Panc1 (cell line): Measurements from ENCODE around the gene TMCO1. TPM values are rescaled to one million over a fixed set of nuclear protein-coding genes. Genes with fewer than 3 reads are reported as not detected.

Experiments
- ATAC-seq: fragments of 200-7000 bp; cut with Tn5 transposase; 2 replicates; pipeline ENCODE4 v1.9.1; 2020; ENCODE audit warnings: mild to moderate bottlenecking, moderate library complexity
- BruUV-seq: library from RNA; stranded (reverse); fragments of 400-500 nt; replicated peaks from 2 replicates; lab custom pipeline; 2021; lab: Mats Ljungman, UMichigan
- CTCF ChIA-PET: fragments of 300-600 bp; sonication (Branson Sonifier 250); formaldehyde crosslinking; loops from one replicate; lab custom pipeline; 2022; ENCODE audit warnings: antibody characterized with exemption; lab: Charles Lee
- POLR2A ChIA-PET: fragments of 300-600 bp; sonication (Branson Sonifier 250); formaldehyde crosslinking; loops from one replicate; lab custom pipeline; 2022; ENCODE audit warnings: antibody characterized with exemption; lab: Charles Lee
- DNase-seq: peaks from one replicate; pipeline ENCODE4 v3.0.0-alpha.2; 2010; ENCODE audit warnings: low read depth, low spot score
- H3K27ac ChIP-seq: 2 replicates; pipeline ENCODE4 v1.5.1; 2011; ENCODE audit warnings: mild to moderate bottlenecking, low read length, inconsistent platforms
- H3K27me3 ChIP-seq: fragments of 200-500 bp; sonication (Bioruptor generic); 2 replicates; pipeline ENCODE4 v1.6.0; 2014; ENCODE audit warnings: low read length, inconsistent platforms; ENCODE audit not compliant: control insufficient read depth, insufficient read depth
- H3K36me3 ChIP-seq: fragments of 200-500 bp; sonication (Bioruptor generic); 2 replicates; pipeline ENCODE4 v1.5.1; 2014; ENCODE audit warnings: inconsistent platforms, mild to moderate bottlenecking, low read length, moderate library complexity; ENCODE audit not compliant: control insufficient read depth, insufficient read depth
- H3K4me1 ChIP-seq: 2 replicates; pipeline ENCODE4 v1.5.1; 2011; ENCODE audit warnings: inconsistent platforms, mild to moderate bottlenecking, low read length, moderate library complexity; ENCODE audit not compliant: control insufficient read depth, insufficient read depth
- H3K4me3 ChIP-seq, 2 experiments: 2 replicates each; pipeline ENCODE4 v1.5.1; 2011 to 2012; ENCODE audit warnings: low read depth in 2 of 2, low read length in 2 of 2, mild to moderate bottlenecking in 2 of 2, inconsistent platforms in 1 of 2, moderate library complexity in 1 of 2
- H3K9me3 ChIP-seq: fragments of 200-500 bp; sonication (Bioruptor generic); 2 replicates; pipeline ENCODE4 v1.5.1; 2014; ENCODE audit warnings: low read depth, mild to moderate bottlenecking, inconsistent platforms, low read length, moderate library complexity; ENCODE audit not compliant: control insufficient read depth, insufficient read depth
- POLR2AphosphoS5 ChIP-seq: IDR thresholded peaks from 2 replicates; pipeline ENCODE4 v1.6.1; 2012; ENCODE audit warnings: mild to moderate bottlenecking, low read depth, low read length, moderate library complexity
- SIN3A ChIP-seq: IDR thresholded peaks from 2 replicates; pipeline ENCODE4 v1.6.1; 2012; ENCODE audit warnings: low read depth, mild to moderate bottlenecking, low read length, moderate library complexity, borderline replicate concordance; ENCODE audit not compliant: insufficient read depth
- TCF7L2 ChIP-seq: IDR thresholded peaks from 2 replicates; pipeline ENCODE4 v1.6.1; 2011; ENCODE audit warnings: mild to moderate bottlenecking, low read depth, low read length, inconsistent platforms
- in situ Hi-C: cut with HindIII; loops from 2 replicates; pipeline ENCODE4 v1.10.0; 2016; ENCODE audit warnings: low sequenced_read_pairs, low pct_unique_long_range_greater_than_20kb
- intact Hi-C: fragments of 100-400 bp; cut with micrococcal nuclease; formaldehyde crosslinking; loops from one replicate; pipeline ENCODE4 v1.10.0; 2022; ENCODE audit not compliant: unreplicated experiment
- total RNA-seq: library from RNA; stranded (reverse); gene quantifications from one replicate; pipeline ENCODE4 v1.2.1, GENCODE V29; 2021; ENCODE audit not compliant: unreplicated experiment
- TF ChIP-seq, protein P1 (sequence below): fragments of 450-650 bp; IDR thresholded peaks from 2 replicates; pipeline ENCODE4 v1.5.1; 2017; ENCODE audit warnings: mild to moderate bottlenecking
- TF ChIP-seq, protein P2 (sequence below), 2 experiments: IDR thresholded peaks; 2 replicates each; pipeline ENCODE4 v1.6.1; 2011 to 2012; ENCODE audit warnings: low read depth in 2 of 2, control low read depth in 1 of 2, low read length in 1 of 2, mild to moderate bottlenecking in 1 of 2, moderate library complexity in 1 of 2; ENCODE audit not compliant: insufficient read depth in 1 of 2

The TMCO1 gene
- total RNA-seq, 1 experiment from 2014 or later: 103 TPM

DNA sequence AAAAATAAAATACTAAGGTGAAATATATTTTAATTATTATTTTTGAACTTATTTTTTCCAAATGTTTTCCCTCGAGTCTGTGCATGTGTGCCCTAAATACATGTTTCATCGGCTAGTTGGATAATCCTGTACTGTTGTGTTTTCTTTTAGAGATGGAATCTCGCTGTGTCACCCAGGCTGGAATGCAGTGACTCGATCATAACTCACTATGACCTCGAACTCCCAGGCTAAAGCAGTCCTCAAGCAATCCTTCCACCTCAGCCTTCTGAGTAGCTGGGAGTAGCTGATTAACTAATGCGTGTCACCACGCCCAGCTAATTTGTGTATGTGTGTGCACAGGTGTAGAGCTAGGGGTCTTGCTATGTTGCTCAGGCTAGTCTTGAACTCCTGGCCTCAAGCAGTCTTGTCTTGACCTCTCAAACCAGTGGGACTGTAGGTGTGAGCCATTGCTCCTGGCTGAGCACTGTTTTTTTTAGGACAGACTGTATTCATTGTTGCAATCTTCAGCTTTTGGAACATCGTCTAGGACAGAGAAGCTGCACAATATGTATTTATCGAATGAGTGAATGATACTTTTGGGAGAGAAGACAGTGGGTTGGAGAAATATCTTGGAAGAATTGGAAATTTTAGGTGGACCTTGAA is 4.8 kb upstream of the TMCO1 start:
- ChIA-PET POLR2A (no interaction called here), CTCF (no interaction called here)
- H3K9me3 ChIP-seq: no peaks in the 10 kb centered on the region
- in situ Hi-C loops: no loop called here
- intact Hi-C loops: no loop called here
- peaks cover 9% of the 10 kb centered on the region for H3K36me3 ChIP-seq
- peak overlapping the region; percentile 65 for H3K27ac ChIP-seq
- no TSS peak for BruUV-seq
- TF ChIP-seq, protein P1, sequence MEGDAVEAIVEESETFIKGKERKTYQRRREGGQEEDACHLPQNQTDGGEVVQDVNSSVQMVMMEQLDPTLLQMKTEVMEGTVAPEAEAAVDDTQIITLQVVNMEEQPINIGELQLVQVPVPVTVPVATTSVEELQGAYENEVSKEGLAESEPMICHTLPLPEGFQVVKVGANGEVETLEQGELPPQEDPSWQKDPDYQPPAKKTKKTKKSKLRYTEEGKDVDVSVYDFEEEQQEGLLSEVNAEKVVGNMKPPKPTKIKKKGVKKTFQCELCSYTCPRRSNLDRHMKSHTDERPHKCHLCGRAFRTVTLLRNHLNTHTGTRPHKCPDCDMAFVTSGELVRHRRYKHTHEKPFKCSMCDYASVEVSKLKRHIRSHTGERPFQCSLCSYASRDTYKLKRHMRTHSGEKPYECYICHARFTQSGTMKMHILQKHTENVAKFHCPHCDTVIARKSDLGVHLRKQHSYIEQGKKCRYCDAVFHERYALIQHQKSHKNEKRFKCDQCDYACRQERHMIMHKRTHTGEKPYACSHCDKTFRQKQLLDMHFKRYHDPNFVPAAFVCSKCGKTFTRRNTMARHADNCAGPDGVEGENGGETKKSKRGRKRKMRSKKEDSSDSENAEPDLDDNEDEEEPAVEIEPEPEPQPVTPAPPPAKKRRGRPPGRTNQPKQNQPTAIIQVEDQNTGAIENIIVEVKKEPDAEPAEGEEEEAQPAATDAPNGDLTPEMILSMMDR: no peak
- TF ChIP-seq TCF7L2 (no peak), POLR2AphosphoS5 (no peak), SIN3A (no peak)
- TF ChIP-seq, protein P2, sequence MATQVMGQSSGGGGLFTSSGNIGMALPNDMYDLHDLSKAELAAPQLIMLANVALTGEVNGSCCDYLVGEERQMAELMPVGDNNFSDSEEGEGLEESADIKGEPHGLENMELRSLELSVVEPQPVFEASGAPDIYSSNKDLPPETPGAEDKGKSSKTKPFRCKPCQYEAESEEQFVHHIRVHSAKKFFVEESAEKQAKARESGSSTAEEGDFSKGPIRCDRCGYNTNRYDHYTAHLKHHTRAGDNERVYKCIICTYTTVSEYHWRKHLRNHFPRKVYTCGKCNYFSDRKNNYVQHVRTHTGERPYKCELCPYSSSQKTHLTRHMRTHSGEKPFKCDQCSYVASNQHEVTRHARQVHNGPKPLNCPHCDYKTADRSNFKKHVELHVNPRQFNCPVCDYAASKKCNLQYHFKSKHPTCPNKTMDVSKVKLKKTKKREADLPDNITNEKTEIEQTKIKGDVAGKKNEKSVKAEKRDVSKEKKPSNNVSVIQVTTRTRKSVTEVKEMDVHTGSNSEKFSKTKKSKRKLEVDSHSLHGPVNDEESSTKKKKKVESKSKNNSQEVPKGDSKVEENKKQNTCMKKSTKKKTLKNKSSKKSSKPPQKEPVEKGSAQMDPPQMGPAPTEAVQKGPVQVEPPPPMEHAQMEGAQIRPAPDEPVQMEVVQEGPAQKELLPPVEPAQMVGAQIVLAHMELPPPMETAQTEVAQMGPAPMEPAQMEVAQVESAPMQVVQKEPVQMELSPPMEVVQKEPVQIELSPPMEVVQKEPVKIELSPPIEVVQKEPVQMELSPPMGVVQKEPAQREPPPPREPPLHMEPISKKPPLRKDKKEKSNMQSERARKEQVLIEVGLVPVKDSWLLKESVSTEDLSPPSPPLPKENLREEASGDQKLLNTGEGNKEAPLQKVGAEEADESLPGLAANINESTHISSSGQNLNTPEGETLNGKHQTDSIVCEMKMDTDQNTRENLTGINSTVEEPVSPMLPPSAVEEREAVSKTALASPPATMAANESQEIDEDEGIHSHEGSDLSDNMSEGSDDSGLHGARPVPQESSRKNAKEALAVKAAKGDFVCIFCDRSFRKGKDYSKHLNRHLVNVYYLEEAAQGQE (IDR thresholded peaks at IDR 0.05; ENCODE audit: insufficient read depth in 1 of 2, low read depth in 2 of 2, low read length in 1 of 2): no peak
- H3K27me3 ChIP-seq: no peaks in the 10 kb centered on the region
- DNase-seq (peak; percentile 90), ATAC-seq (peak; percentile 75)
- no peak overlapping the region for H3K4me3 ChIP-seq
- H3K4me1 ChIP-seq: peaks cover 15% of the 10 kb centered on the region

DNA sequence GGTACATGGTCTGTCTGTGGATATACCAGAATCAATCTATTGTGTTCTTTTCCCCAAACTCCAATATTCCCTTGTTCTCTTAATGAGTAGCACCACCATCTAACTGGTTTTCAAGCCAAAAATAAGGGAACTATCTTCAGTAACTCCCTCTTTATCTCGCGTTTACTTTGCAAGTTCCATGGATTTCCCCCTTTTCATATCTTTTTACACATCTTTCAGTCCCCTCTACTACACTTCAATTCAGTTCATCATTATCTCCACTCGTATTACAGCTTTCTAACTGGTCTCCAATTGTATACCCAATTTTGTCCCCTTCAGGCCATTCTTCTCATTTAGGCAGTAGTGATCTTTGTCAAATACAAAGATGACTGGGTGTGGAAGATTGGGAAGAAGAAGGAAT is 4.1 kb upstream of the TMCO1 start:
- no peak for DNase-seq
- no TSS peak for BruUV-seq

More for the DNA sequence above, 4.1 kb upstream of the TMCO1 start:
- H3K36me3 ChIP-seq: peaks cover 13% of the 10 kb centered on the region
- H3K4me1 ChIP-seq: peaks cover 15% of the 10 kb centered on the region
- TF ChIP-seq TCF7L2 (no peak), SIN3A (no peak), POLR2AphosphoS5 (no peak)
- TF ChIP-seq, protein P1: no peak
- H3K27ac ChIP-seq: peak overlapping the region; percentile 65
- H3K9me3 ChIP-seq: no peaks in the 10 kb centered on the region
- ChIA-PET POLR2A (no interaction called here), CTCF (no interaction called here)
- in situ Hi-C loops: no loop called here
- H3K4me3 ChIP-seq: no peak overlapping the region
- no peaks in the 10 kb centered on the region for H3K27me3 ChIP-seq
- no peak for ATAC-seq
- intact Hi-C loops: no loop called here
